HG03175 (cell line): ENCODE measurements around the gene SPSB3.

ENCODE experiments used
- ATAC-seq: cut with Tn5 transposase; IDR thresholded peaks from one replicate; pipeline ENCODE4 v1.9.1; 2021; ENCODE audit warnings: mild to moderate bottlenecking, moderate library complexity; ENCODE audit not compliant: unreplicated experiment

Gene SPSB3

DNA sequence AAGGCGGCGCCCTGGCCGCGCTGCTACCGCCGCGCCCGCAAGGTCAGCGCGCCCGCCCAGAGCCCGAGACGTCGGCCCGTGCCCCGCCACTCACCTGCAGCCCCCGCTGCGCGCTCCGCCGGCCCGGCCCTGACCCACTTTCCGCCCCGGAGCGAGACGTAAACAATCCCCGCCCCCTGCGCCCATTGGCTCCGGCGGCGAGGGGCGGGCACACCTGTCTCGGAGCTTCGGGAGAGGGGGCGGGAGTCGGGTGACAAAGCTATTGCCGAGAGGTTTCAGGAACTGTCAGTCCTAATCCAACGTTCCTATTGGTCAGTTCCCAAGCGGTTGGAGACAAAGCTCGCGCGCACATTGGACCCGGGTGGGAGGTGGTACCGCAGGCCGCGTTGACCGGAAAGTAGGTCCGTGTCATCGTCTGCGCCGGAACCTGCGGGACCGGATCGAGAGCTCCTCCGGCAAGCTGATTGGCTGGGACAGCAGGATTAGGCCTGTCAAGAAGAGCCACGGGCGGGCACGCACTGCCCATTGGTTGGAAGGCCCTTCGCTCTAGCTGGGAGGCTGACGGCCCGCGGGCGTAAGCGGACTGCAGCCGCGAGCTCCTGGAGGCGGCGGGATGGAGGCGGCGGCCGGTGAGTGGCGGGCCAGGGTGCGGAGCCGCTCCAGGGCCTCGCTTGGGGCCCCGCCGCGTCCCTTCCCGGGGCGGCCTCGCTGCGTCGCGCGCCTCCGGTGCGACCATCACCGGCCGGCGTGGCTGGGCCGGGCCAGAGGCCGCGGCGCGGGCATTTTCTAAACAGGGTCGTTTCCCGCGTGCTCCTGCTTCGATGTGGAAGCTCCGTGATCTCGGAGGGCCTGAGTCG lies at the start of gene SPSB3, which contains the start of gene NUBP2:
Gene SPSB3 (minus strand): TSS at position 164 of the 857 bp plus-strand sequence. CDS start 1,088 bp downstream, outside the sequence.
Gene NUBP2 (plus strand): TSS at position 553 of the 857 bp plus-strand sequence. CDS start 61 bp downstream, at position 614.
- ATAC-seq: peak; percentile 89

DNA sequence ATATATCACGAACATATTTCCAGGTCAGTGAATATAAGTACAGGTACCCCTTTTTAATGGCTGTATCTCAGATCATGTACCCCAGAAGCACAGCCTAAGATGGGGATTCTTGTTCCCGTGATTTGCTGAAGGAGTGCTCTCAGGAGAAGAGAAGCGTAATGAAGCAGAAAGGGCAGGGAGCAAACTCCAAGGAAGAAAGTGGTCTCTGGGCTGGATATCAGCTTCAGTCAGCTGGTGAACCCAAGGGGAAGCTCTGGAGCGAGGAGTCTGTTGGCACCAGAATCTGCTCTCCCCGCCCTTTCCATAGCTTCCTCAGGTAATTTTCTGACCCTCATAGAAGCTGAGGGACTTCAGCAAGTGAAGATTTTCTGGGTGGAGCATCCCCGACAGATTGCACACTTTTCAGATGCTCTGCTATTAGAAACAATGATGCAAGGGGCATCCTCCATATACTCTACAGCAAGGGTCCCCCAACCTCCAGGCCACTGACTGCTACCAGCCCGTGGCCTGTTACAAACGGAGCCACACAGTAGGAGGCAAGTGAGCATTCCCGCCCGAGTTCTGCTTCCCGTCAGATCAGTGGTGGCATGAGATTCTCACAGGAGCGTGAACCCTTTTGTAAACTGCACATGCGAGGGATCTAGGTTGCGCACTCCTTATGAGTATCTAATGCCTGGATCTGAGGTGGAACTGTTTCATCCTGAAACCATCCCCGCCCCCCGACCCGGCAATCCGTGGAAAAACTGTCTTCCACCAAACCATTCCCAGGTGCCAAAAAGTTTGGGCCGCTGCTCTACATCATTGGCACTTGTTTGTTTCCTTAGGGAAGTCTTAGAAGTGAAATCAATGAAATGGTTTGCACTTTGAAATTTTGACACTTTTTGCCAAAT lies 49.1 kb upstream of the SPSB3 start:
- no peak for ATAC-seq

DNA sequence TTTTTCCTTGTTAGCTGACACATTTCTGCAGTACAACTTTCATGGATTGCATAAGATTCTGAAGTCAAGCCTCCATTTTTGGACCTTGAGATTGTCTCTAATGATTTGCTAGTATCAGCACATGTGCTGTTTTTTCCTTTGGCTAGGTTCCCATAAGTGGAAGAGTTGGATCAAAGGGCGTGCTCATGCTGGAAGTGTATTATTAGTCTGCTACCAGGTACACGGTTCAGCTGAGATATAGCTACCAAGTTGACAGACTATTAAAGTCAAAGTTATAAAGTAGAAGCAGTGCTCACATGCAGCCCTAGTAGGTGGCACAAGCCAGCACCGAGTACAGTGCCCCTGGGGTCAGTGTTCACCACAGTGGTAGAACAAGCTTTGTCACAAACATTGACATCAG lies 47.8 kb upstream of the SPSB3 start:
- no peak for ATAC-seq

DNA sequence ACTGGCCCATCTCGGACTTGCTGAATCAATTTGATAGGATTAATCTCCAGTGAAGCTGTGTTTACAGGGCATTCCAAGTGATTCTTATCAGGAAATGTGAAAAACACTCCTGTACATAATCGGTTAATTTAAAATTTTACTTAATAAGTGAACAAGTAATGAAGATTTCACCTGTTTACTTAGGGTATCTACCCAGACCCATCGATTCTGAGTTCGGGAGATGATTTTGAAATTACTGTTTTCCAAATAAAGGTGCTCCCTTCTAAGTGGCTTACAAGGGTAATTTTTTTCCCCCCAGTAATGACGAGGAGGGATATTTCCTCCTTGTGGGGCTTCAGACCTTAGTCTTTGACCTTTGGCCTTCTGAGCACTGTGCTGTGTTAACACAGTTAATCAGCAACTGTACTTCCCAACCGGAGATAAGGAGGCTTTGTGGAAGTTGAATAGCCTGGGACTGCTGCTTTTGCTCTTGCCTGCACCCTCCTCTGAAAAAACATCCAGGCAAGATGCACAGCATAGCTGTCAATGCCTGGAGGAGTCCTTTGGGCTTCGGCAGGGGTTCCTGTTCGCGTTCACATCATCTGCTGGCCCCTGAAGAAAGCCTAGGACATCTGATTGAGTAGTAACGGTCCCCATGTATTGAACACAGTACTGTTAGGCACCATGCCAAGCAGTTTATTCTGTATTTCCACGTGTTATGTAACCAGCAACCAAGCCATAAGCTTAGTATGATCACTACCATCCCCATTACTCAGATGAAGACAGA lies 46.5 kb upstream of the SPSB3 start:
- ATAC-seq: no peak

DNA sequence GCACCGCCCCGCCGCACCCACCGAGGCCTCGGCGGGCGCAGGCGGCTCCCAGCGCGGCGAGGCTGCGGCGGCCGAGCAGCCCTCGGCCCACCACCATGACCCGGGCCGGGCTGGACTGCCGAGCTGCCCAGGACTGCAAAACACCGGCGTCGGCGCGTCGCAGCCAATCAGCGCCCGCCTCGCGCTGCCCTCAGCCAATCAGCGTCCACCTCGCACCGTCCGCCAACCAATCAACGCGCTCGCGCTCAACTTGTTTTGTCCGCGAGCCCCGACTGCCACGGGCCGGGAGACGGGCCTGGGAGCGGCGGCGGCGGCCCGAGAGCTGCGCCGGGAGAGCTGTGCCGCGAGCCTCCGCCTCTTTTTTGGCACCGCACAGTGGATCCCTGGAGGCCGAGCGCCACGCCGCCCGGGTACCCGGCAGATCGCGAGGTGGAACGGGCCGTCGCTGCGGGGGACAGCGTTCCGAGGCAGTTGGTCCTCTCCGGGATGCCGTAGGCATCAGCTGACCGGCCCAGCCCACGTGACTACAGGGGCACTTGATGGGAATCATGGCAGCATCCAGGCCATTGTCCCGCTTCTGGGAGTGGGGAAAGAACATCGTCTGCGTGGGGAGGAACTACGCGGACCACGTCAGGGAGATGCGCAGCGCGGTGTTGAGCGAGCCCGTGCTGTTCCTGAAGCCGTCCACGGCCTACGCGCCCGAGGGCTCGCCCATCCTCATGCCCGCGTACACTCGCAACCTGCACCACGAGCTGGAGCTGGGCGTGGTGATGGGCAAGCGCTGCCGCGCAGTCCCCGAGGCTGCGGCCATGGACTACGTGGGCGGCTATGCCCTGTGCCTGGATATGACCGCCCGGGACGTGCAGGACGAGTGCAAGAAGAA lies 44.6 kb upstream of the SPSB3 start, which contains the start of the genes FAHD1 and HAGH:
Gene FAHD1 (plus strand): TSS at position 516 of the 883 bp plus-strand sequence. CDS start 33 bp downstream, at position 549.
Gene HAGH (minus strand): TSS at position 135 of the 883 bp plus-strand sequence. CDS start 38 bp downstream, at position 97.
- peak; percentile 83 for ATAC-seq

DNA sequence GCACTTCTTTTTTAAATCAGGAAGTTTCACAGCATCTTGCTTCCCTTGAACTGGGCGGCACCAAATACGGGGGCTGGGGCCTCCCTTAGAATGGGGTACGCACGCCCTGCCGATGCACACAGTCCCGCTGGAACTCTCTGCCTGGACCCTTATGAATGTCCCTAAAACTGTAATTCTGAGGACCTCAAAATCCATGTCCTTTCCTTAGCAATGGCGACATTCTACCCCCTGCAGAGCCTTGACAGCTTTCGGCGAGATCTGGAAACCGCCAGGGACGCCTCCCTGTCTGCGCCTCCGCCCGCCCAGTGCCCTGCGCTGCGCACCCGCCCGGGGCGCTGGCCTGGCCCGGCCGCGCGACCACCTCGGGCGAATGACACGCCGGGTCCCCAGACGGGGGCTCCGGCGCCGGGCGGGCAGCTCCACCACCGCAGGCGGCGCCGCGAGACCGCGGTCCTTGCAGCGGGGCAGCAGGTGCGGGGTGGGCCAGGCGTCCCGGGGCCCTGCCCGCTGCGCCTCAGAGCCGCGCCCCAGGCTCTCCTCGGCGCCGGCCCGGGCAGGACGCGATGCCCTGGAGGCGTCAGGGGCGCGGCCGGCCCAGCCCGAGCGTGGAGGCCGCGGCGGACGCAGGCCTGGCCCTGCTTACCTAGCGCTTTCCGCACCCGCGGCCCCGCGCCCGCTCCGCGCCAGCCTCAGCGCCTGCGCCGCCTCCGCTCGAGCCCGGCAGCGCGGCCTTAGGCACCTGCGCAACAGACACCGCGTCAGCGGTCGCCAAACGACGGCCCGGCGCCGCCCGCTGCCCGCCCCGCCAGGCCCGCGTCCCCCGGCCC lies 43.7 kb upstream of the SPSB3 start:
- peak; percentile 44 for ATAC-seq

DNA sequence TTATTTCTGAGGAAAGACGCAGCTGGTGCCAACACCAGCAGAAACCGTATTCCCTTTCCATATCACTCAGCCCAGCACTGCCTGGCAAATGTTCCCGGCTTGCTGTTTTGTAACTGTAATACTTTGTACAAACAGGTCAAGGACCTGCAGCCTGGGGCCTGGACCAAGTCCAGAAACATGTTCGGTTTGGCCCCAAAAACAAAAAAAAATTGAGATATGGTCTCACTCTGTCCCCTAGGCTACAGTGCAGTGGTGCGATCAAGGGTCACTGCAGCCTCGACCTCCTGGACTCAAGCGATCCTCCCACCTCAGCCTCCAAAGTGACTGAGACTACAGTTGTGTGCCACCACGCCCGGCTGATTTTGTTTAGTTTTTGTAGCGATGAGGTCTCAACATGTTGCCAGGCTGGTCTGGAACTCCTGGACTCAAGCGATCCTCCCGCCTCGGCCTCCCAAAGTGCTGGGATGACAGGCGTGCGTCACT lies 43.1 kb upstream of the SPSB3 start:
- ATAC-seq: no peak

DNA sequence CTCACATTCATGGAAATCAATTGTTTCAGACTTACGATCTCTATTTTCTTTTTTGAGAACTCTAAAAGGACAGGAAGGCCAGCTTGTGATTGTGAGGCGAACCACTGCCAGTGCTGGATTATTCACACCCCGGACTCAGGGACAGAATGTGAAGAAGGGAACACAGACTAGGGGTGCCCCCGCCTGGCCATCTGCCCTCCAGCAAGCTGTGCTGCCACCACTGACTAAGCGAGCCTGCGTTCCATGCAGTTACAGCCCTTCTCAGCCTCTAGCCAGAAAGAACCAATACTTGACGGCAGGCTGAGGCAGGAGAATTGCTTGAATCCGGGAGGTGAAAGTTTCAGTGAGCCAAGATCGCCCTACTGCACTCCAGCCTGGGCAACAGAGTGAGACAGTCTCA lies 41.5 kb upstream of the SPSB3 start:
- ATAC-seq: no peak

DNA sequence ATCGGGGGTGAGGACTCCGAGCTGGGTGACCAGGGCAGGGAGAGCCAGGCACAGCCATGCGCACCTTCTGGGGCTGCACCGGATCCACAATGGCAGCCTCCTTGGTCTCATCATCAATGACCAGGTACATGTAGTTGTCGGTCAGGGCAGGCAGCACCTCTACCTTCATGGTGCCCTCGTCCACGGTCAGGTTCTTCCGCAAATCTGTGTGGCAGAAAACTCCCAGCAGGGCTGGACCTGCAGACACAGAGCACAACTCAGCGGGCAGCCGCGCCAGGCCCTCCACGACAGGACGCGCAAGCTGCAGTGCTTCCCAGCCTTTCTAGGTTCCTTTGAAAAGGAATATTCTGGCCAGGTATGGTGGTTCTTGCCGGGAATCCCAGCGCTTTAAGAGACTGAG lies 40.4 kb upstream of the SPSB3 start:
- ATAC-seq: no peak

DNA sequence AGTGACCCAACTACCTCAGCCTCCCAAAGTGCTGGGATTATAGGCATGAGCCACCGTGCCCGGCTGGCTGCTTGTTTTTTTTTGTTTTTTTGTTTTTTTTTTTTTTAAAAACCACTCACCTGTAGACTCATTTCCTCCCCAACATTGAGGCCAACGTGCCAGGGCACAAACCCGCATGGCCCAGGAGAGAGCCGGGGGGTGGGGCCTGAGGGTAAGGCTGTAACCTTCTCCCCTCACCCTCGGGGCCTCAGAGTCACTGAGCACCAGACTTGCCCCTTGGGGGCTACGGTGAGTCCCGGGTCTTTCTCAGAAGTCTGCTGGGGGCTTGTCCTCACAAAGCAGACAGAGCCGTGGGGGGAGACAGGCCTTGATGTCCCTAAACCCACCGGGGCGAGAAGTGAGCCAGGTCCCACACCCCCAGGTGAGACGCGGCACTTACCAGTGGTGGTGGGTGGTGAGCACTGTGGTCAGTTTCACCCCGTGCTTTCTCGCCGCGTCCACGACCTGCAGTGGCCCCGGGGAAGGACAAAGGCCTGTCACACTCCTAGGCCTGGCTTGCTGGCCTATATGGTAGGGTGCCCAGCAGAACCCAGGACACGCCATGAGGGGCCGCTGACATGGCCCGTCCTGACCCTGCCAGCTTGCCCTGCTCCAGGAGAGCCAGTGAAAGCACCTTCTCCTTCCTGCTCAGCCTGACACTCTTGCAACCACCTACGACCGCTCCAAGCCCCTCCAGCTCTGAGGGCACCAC lies 39.7 kb upstream of the SPSB3 start:
- ATAC-seq: no peak

DNA sequence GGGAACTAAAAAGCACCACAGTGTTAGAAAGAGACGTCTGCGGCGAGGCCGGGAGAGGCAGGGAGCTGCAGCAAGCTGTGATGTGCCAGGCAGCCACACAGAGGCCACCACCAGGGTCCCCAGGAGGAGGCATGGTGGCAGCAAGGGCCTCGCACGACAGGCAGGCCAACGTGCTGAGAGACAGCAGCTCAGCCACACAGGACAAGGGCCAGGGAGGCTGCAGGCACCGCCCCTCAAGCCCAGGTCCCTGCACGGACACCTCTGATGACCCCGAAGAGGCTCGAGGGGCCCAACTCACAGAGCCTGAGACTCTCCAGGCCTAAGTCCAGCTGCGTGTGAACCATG lies 38.5 kb upstream of the SPSB3 start:
- no peak for ATAC-seq

DNA sequence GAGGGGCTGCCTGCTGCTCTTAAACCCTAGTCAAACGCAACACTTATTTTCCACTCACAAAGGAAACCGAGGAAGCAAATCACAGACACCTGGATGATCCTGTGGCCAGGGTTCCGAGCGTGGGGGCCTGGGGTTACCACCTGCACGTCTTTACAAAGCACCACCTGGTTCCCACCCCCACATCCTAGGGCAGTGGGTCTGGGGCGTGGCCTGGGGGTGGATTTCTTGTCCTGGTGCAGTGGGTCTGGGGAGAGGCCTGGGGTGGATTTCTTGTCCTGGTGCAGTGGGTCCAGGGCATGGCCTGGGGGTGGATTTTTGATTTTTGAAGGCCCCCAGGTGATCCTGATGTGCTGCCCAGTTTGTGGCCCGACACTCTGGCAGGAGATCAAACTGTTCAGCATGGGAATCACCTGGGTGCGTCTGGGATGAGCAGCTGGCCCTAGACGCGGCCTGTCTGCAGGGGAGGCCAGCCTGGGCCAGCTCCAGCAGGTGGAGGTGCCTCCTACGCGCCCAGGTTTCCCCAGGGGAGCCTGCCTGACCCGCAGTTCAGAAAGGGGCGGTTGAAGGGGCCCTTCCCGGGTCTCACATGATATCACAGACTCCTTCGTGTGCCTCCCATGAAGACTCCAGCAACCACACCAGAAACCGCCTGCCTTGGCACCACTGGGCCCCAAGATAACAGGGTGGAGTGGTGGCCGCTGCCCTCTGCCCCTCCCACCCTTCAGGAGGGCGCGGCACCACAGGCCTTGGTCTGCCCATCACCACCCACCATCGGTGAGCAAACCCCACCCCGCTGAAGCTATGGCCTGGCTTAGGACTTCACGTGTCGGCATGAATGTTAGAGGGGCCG lies 38.0 kb upstream of the SPSB3 start:
- ATAC-seq: no peak

DNA sequence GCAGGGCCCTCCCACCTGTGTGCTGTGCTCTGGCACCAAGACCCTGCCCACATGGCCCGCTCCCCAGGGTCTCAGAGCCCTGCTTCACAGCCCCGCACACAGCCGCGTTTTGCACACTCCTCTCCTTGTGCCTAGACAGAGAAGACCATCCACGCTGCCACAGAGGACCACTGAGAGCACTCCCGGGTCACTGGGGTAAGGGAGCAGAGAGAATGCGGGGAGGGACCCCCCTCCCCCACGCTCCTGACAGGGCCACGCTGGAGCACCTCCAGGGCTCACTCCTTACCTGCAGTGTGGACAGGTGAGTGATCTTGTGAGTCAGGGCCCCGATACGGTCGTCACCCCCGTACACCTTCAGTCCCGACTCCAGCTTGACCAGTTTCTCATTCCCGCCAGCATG lies 37.2 kb upstream of the SPSB3 start:
- no peak for ATAC-seq

DNA sequence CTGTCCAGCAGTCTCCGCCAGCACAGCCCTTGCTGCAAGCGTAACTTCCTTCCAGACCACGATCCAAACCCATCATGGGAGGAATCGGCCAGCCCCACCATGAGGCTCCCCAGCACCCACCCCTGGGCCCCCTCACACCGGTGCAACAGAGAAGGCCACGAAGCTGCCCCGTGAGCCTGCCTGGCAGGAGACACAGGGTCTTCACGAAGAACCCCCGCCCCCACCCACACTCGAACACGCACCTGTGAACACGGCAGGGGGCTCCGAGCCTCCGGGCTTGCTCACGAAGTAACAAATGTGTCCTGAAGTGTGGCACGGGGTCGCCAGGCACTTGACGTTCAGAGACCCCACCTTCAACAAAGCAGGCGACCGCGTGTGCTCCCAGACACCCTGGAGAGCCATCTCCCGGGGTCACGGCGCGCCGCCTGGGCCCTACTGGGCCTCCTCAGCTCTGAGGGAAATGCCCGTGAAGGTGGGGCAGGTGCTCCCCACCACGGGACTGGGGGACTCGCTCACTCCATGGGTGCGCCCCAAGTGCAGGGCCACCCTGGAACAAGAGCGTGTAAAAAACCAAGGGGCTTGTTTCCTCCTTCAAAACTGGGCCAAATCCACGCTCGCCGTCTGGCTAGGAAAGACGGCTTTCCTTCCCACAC lies 36.6 kb upstream of the SPSB3 start:
- no peak for ATAC-seq

DNA sequence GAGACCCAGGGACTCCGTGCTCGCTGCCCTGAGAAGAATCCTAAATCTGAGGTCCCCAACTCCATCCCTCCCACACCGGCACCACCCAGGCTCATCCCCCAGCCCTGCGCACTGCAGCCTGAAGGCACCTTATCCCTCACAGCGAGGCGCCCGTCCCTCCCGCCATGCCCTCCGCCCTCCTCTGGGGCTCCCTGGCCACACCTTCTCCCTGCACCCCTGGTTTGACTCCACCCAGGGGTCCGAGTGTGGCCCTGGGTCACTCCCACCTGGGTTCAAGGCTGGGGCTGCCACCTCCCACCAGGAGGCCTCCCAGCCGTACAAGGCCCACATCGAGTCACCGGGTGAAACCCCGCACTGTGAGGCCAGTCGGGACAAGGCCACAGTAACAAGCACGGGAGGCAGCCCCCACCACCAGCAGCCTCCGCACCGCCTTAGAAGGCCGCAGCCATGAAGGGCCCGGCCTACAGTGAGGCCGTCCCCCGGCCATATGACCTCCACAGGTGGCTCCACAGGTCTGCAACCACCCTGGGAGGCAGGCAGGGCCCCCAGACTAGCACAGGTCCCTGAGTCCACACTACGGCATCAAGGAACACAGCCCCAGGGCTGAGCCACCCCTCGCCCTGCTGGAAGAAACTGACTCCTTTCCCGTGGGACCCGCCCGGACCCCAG lies 36.0 kb upstream of the SPSB3 start:
- ATAC-seq: no peak

DNA sequence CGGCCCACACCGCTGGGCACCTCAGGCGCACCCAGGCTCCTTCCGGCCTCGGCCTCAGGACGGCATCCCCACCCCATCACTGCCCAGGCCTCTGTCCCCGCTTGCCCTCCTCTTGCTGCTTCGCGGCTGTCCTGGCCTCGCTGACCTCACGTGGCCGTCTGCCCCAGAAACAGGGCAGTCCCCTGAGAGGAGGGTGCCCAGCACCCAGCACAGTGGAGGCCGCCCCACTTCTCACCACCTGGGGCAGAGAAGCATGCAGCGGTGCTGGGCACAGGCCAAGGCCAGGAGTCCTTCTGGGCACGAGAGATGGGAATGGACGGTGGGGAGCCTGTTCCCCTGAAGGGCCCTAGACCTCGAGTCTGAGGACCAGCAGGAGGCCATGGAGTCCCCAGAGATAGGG lies 35.3 kb upstream of the SPSB3 start:
- ATAC-seq: no peak
